ENCODE results near the gene CHKB. TPM values are rescaled to one million over a fixed set of nuclear protein-coding genes. Genes with fewer than 3 reads are reported as not detected.

CHKB gene
- total RNA-seq, 1 experiment from 2014 or later = 77.8 TPM

DNA sequence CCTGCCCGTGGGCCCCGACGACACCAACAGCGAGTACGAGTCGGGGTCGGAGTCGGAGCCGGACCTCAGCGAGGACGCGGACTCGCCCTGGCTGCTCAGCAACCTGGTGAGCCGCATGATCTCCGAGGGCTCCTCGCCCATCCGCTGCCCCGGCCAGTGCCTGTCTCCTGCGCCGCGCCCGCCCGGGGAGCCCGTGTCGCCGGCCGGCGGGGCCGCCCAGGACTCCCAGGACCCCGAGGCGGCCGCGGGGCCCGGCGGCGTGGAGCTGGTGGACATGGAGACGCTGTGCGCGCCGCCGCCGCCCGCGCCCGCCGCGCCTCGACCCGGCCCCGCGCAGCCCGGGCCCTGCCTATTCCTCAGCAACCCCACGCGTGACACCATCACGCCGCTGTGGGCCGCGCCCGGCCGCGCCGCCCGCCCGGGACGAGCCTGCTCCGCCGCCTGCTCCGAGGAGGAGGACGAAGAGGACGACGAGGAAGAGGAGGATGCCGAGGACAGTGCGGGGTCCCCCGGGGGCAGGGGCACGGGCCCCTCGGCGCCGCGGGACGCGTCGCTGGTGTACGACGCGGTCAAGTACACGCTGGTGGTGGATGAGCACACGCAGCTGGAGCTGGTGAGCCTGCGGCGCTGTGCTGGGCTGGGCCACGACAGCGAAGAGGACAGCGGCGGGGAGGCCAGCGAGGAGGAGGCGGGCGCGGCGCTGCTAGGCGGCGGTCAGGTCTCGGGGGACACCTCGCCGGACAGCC, 21.8 kb upstream of the CHKB start:
- H3K27me3 ChIP-seq (ENCODE audit: low read length) = no peaks in the 10 kb centered on the region

DNA sequence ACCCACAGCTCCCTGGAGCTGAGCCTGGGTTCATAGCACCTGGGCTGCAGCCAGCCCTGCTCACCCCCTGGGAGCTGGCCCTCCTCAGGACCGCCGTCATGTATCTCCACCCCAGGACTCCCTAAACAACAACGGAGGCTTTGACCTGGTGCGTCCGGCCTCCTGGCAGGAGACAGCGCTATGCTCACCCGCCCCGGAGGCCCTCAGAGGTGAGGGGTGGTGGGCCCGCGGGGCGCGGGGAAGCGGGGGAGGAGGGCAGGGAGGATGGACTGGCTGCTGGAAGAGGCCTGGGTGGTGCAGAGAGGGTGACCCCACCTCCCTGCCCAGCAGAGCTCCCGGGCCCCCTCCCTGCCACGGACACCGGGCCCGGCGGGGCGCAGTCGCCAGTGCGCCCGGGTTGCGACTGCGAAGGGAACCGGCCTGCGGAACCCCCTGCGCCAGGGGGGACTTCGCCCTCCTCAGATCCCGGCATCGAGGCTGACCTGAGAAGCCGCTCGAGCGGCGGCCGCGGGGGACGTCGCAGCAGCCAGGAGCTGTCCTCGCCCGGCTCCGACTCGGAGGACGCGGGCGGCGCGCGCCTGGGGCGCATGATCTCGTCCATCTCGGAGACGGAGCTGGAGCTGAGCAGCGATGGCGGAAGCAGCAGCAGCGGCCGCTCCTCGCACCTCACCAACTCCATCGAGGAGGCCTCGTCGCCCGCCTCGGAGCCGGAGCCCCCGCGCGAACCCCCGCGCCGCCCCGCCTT, 21.0 kb upstream of the CHKB start:
- no peak overlapping the region for H3K4me2 ChIP-seq (ENCODE audit: low read depth, low read length, poor library complexity, severe bottlenecking)
- no peaks in the 10 kb centered on the region for H3K36me3 ChIP-seq (ENCODE audit: insufficient read depth, low read length)
- no peak overlapping the region for H3K27ac ChIP-seq (ENCODE audit: low read length)
- H3K4me3 ChIP-seq (ENCODE audit: low read length) = no peak overlapping the region
- DNase-seq = no peak
- H4K20me1 ChIP-seq (ENCODE audit: insufficient read depth, low read depth, low read length) = no peaks in the 10 kb centered on the region; the same call in 1 of the 2 replicates
- no peaks in the 10 kb centered on the region for H3K9me2 ChIP-seq (replicated peaks; ENCODE audit: insufficient read depth, low read length)
- H3K9ac ChIP-seq (ENCODE audit: low read length) = no peak overlapping the region
- no peak overlapping the region for H2AFZ ChIP-seq (ENCODE audit: low read length)
- H3K79me2 ChIP-seq (ENCODE audit: low read length) = no peaks in the 10 kb centered on the region
- peaks cover 10% of the 10 kb centered on the region for H3K4me1 ChIP-seq (ENCODE audit: low read length)
- no peaks in the 10 kb centered on the region for H3K9me3 ChIP-seq (ENCODE audit: low read length)
- H3K27me3 ChIP-seq (ENCODE audit: low read length) = no peaks in the 10 kb centered on the region

More for the DNA sequence above, 21.8 kb upstream of the CHKB start:
- Histone ChIP-seq H2AFZ (ENCODE audit: low read length) (no peak overlapping the region), H3K79me2 (ENCODE audit: low read length) (no peaks in the 10 kb centered on the region), H4K20me1 (ENCODE audit: insufficient read depth, low read depth, low read length) (no peaks in the 10 kb centered on the region; the same call in 1 of the 2 replicates), H3K9me3 (ENCODE audit: low read length) (no peaks in the 10 kb centered on the region), H3K27ac (ENCODE audit: low read length) (no peak overlapping the region), H3K4me3 (ENCODE audit: low read length) (no peak overlapping the region), H3K36me3 (ENCODE audit: insufficient read depth, low read length) (no peaks in the 10 kb centered on the region), H3K4me1 (ENCODE audit: low read length) (peaks cover 10% of the 10 kb centered on the region), H3K4me2 (ENCODE audit: low read depth, low read length, poor library complexity, severe bottlenecking) (no peak overlapping the region), H3K9ac (ENCODE audit: low read length) (no peak overlapping the region), H3K9me2 (replicated peaks; ENCODE audit: insufficient read depth, low read length) (no peaks in the 10 kb centered on the region)
- DNase-seq = no peak

DNA sequence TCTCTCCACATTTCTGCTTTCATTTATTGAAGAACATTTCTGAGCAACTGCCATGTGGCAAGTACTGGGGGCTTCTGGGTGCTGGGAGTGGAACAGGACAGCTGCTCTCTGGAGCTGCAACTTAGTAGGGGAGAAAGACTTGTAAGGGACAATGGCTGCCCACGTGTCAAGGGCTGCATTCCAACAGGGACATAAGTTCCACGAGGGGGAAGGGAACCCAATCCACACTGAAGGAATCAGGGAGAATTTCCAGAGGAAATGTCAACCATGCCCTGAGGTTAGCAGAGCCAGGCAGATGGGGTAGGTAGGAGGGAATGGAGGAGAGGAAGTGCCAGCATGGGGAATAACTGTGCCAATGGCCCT, 19.7 kb upstream of the CHKB start:
- Histone ChIP-seq H3K27me3 (ENCODE audit: low read length) (no peaks in the 10 kb centered on the region), H3K9ac (ENCODE audit: low read length) (no peak overlapping the region), H4K20me1 (ENCODE audit: insufficient read depth, low read depth, low read length) (no peaks in the 10 kb centered on the region; the same call in 1 of the 2 replicates), H3K9me3 (ENCODE audit: low read length) (no peaks in the 10 kb centered on the region), H3K27ac (ENCODE audit: low read length) (no peak overlapping the region), H3K9me2 (replicated peaks; ENCODE audit: insufficient read depth, low read length) (no peaks in the 10 kb centered on the region), H3K4me1 (ENCODE audit: low read length) (peaks cover 10% of the 10 kb centered on the region), H2AFZ (ENCODE audit: low read length) (no peak overlapping the region), H3K4me3 (ENCODE audit: low read length) (no peak overlapping the region), H3K36me3 (ENCODE audit: insufficient read depth, low read length) (no peaks in the 10 kb centered on the region), H3K4me2 (ENCODE audit: low read depth, low read length, poor library complexity, severe bottlenecking) (no peak overlapping the region), H3K79me2 (ENCODE audit: low read length) (no peaks in the 10 kb centered on the region)
- DNase-seq = no peak

DNA sequence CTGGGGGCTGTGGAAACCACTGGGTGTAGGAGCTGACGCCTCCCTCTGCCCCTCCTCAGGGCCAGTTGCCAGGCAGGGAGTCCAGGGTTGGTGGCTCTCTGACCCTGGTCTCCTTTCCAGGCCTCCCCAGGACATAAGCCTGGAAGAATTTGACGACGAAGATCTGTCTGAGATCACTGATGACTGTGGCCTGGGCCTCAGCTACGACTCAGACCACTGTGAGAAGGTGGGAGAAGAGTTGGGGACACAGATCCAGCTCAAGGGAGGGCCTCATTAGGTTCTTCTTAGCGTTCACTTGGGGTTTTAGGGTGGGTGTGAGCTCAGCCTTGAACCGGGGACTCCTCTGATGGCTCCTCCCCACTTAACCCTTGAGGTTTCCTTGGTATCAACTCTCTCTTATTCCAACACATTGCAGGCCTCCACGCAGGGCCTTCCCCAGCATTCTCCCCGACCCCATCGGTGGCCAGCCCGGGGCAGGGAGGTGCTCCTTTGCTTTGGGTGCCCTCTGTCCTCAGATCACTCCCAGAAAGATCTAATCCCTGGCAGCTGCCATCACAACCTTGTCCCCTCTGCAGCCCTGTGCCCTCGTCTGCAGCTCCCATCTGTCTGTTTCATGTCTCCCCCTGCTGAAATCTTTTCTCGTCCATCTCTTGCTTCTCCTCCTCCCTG, 19.2 kb upstream of the CHKB start:
- H2AFZ ChIP-seq (ENCODE audit: low read length) = no peak overlapping the region
- no peak overlapping the region for H3K9ac ChIP-seq (ENCODE audit: low read length)
- H3K27ac ChIP-seq (ENCODE audit: low read length) = no peak overlapping the region
- H3K9me3 ChIP-seq (ENCODE audit: low read length) = no peaks in the 10 kb centered on the region
- H3K9me2 ChIP-seq (replicated peaks; ENCODE audit: insufficient read depth, low read length) = no peaks in the 10 kb centered on the region
- no peak for DNase-seq
- no peak overlapping the region for H3K4me3 ChIP-seq (ENCODE audit: low read length)
- H3K79me2 ChIP-seq (ENCODE audit: low read length) = no peaks in the 10 kb centered on the region
- peaks cover 10% of the 10 kb centered on the region for H3K4me1 ChIP-seq (ENCODE audit: low read length)
- H4K20me1 ChIP-seq (ENCODE audit: insufficient read depth, low read depth, low read length) = no peaks in the 10 kb centered on the region; the same call in 1 of the 2 replicates
- H3K36me3 ChIP-seq (ENCODE audit: insufficient read depth, low read length) = no peaks in the 10 kb centered on the region
- H3K4me2 ChIP-seq (ENCODE audit: low read depth, low read length, poor library complexity, severe bottlenecking) = no peak overlapping the region
- no peaks in the 10 kb centered on the region for H3K27me3 ChIP-seq (ENCODE audit: low read length)

DNA sequence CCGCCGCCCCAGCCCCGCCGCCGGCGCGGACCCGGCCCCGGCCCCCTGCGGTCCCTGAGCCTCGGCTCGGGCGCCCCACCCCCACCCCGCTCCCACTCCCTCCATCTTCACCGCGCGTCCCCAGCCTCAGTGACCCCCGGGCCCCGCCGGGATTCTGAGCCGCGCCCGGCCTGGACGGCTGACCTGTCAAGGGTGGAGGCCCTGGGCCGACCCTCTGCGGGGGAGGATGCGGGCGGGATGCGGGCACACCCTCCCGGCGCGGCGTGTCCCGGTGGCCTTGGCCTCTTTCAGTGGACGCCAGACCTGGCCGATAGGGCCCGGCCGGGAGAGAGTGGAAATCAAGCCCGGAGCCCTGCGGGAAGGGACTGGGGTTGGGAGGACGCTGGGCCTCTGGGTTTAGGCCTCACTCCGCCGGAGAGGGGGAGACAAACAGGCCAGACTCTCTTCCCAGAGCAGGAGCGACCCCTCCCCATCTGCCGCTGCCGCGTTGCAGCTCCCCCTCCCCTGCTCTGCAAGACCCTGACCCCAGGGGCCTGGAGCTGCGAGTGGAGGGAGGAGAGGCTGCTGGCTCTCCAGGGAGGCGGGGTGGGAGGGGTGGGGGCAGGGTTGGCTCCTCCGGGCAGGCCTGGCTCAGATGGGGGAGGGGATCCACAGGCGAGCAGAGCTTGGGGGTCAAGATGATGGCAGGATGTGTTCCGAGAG, 18.5 kb upstream of the CHKB start:
- Histone ChIP-seq H4K20me1 (ENCODE audit: insufficient read depth, low read depth, low read length) (no peaks in the 10 kb centered on the region; the same call in 1 of the 2 replicates), H2AFZ (ENCODE audit: low read length) (no peak overlapping the region), H3K4me1 (ENCODE audit: low read length) (peaks cover 9% of the 10 kb centered on the region), H3K9ac (ENCODE audit: low read length) (no peak overlapping the region), H3K27me3 (ENCODE audit: low read length) (no peaks in the 10 kb centered on the region), H3K36me3 (ENCODE audit: insufficient read depth, low read length) (no peaks in the 10 kb centered on the region), H3K4me3 (ENCODE audit: low read length) (no peak overlapping the region), H3K9me3 (ENCODE audit: low read length) (no peaks in the 10 kb centered on the region), H3K9me2 (replicated peaks; ENCODE audit: insufficient read depth, low read length) (no peaks in the 10 kb centered on the region), H3K27ac (ENCODE audit: low read length) (no peak overlapping the region), H3K4me2 (ENCODE audit: low read depth, low read length, poor library complexity, severe bottlenecking) (no peak overlapping the region), H3K79me2 (ENCODE audit: low read length) (no peaks in the 10 kb centered on the region)
- no peak for DNase-seq

DNA sequence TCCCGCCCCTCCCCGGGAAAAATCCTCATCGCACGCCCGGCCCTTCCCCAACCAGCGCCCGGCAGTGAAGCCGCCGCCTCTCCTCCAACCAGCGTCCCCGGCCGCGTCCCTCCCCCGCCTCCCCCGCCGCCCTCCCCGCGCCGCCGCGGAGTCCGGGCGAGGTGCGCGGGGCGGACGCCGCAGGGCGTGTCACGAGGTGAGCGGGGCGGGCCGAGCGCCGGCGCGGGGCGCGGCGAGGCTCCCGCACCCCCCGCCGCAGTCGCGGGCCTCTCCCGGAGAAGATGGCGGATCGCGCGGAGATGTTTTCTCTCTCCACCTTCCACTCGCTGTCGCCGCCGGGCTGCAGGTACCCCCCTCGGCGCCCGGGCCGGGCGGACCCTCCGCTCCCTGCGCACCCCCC, 17.9 kb upstream of the CHKB start, which contains the start of gene MAPK8IP2:
Gene MAPK8IP2, plus strand, starts transcription at position 256 of the 400 bp plus-strand sequence. Its CDS starts 26 bp downstream, at position 282.
- Histone ChIP-seq H4K20me1 (ENCODE audit: insufficient read depth, low read depth, low read length) (no peaks in the 10 kb centered on the region; the same call in 1 of the 2 replicates), H3K4me1 (ENCODE audit: low read length) (peaks cover 4% of the 10 kb centered on the region), H3K4me2 (ENCODE audit: low read depth, low read length, poor library complexity, severe bottlenecking) (no peak within 1 kb of the TSS), H3K27me3 (ENCODE audit: low read length) (no peaks in the 10 kb centered on the region), H3K4me3 (ENCODE audit: low read length) (no peak within 1 kb of the TSS), H3K36me3 (ENCODE audit: insufficient read depth, low read length) (no peaks in the 10 kb centered on the region), H3K9ac (ENCODE audit: low read length) (no peak within 1 kb of the TSS), H3K27ac (ENCODE audit: low read length) (no peak within 1 kb of the TSS), H2AFZ (ENCODE audit: low read length) (no peak within 1 kb of the TSS), H3K79me2 (ENCODE audit: low read length) (no peaks in the 10 kb centered on the region), H3K9me2 (replicated peaks; ENCODE audit: insufficient read depth, low read length) (no peaks in the 10 kb centered on the region), H3K9me3 (ENCODE audit: low read length) (no peaks in the 10 kb centered on the region)
- DNase-seq = no peak

DNA sequence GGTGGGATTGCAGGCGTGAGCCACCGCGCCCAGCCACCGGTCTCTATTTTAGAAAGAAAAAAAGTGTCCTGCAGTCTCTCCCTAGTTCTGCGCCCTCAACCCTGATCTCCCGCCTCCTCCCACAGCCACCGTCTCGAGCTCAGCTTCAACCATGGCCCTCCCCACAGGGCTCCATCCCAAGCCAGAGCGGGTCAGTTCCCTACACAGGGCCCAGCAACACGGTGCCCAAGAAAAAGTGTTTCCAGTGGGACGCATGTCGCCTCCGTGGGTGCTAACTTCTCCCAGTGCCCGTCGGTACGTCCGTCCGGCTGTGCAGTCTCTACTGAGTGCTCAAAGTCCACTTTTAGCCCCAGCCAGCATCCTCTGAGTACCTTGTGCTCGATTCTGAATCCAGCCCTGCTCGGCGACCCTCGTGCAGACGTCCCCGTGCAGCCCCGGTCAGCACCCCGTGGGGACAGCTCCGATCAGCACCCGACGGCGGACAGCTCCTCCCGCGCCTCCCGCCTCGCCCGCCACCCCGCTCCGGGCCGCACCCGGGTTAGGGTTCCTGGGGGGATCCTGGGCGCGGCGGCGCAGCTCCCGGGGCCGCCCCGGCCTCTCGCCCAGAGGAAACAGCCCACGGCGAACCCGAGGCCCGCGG, 17.3 kb upstream of the CHKB start:
- no peak overlapping the region for H3K9ac ChIP-seq (ENCODE audit: low read length)
- H3K9me2 ChIP-seq (replicated peaks; ENCODE audit: insufficient read depth, low read length) = no peaks in the 10 kb centered on the region
- H3K9me3 ChIP-seq (ENCODE audit: low read length) = no peaks in the 10 kb centered on the region
- no peaks in the 10 kb centered on the region; the same call in 1 of the 2 replicates for H4K20me1 ChIP-seq (ENCODE audit: insufficient read depth, low read depth, low read length)
- no peaks in the 10 kb centered on the region for H3K27me3 ChIP-seq (ENCODE audit: low read length)
- H2AFZ ChIP-seq (ENCODE audit: low read length) = no peak overlapping the region
- H3K79me2 ChIP-seq (ENCODE audit: low read length) = no peaks in the 10 kb centered on the region
- H3K4me1 ChIP-seq (ENCODE audit: low read length) = no peaks in the 10 kb centered on the region
- H3K4me2 ChIP-seq (ENCODE audit: low read depth, low read length, poor library complexity, severe bottlenecking) = no peak overlapping the region
- no peak for DNase-seq
- 0 out of 2 replicates have a peak, but pooled peaks cover 2% of the 10 kb centered on the region for H3K36me3 ChIP-seq (ENCODE audit: insufficient read depth, low read length)
- H3K4me3 ChIP-seq (ENCODE audit: low read length) = no peak overlapping the region
- no peak overlapping the region for H3K27ac ChIP-seq (ENCODE audit: low read length)

Measured in Karpas-422 (cell line).